Erythroblast (primary cell): Measurements from ENCODE around the gene C1QTNF3.

ENCODE experiments used
- DNase-seq, 2 experiments: peaks; one replicate each; lab custom pipeline; 2025; lab: John Stamatoyannopoulos, UW
- GATA1 ChIP-seq: IDR thresholded peaks from 2 replicates; pipeline ENCODE4 v1.6.1; 2011; ENCODE audit warnings: low read depth, mild to moderate bottlenecking, control low read depth, low read length, moderate library complexity
- POLR2A ChIP-seq: IDR thresholded peaks from 2 replicates; pipeline ENCODE4 v1.6.1; 2011; ENCODE audit warnings: mild to moderate bottlenecking, low read length

Gene C1QTNF3

DNA sequence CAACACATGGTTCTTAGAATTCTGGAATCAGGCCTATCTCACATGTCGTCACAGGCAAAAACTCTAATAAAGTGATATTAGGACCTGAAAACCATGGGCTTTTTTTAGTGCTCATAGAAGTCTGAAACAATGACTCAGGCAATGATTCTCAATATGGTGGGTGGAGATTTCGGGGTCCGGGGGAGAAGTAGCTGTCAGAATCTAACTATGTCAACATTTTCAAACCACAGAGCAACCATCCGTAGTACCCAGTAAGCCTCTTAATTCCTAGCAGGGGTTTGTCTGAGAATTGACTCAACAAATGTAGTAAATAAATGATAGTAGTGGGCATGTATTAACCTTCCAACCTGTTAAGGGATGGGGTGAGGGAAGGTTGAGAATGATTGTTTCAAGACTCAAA is 37.8 kb downstream of the C1QTNF3 start:
- no peak for DNase-seq
- TF ChIP-seq GATA1, result no peak
- TF ChIP-seq POLR2A, result no peak

DNA sequence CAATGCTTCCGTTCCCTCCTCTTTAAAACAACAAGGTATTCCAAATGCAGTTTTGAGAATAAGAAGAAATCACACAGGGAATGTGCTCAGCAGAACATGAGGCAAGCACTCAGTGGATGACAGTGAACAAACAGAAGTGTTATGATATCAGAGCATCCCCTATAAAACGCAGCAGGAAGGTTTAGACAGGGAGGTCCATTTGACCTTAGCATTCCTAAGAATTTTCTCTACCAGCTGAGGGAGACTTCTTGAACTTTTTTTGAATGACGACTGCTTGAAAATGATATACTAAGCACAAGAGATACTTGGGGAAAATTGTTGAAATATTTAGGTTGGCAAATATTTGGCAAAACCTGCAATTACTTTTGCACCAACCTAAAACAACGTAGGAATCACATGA is 39.1 kb downstream of the C1QTNF3 start:
- DNase-seq, result no peak
- no peak for TF ChIP-seq GATA1
- no peak for TF ChIP-seq POLR2A

DNA sequence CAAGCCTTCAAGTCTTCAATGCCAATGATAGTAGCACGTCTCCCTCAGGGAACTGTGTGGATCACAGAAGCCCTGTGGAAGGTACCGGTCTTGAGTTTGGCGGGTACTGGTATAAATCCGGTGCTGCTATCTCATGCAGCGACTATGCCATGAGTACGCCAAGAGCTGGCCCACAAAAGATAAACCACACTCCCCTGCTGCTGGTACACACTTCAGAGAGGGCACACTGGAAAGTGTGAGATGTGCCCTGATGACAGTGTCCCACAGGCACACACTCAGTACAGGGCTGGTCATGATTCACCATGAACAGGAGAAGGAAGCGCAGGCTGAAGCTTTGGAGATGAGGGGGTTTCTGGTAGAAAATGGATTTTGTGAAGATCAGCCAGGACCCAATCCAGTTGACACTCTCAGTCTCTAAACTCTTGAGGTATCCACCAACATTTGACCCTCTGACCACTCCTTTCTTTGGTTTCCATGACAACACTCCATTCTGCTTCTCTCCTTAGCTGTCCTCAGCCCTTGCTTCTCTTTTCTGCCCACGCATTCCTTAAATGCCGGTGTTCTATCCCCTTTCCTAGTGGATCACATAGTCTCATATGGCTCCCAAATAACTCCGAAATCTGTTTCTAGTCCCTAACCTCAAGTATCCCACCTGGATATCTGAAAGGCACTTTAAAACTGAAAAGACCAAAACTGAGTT is 40.2 kb downstream of the C1QTNF3 start:
- TF ChIP-seq POLR2A (no peak), GATA1 (no peak)
- DNase-seq, result no peak

DNA sequence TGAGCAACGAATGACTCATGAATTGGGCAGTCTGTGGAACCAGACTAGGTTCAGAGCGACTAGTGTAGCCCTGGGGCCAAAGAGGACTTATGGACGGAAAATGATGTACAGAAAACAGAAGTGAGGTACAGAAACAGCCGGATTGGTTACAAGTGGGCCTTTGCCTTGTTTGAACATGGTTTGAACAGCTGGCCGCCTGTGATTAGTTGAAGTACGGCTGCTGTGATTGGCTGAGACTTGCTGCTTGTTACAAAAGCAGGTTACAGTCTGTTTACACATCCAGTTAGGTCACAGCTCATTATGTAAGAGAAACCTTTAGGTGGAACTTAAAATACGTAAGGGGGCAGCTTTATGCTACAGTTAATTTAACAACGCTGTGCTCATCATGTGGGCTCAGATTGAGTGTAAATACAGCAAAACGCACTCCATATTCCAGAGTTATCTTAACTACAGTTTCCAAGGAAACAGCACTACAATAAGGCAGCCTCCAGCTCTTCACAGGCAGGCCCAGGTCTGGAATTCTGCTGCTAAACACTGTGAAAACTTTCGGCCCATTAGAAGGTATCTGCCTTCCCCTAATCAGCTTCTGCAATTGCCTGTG is 41.7 kb downstream of the C1QTNF3 start:
- peak in 1 of 2 experiments; percentile 10 for DNase-seq
- TF ChIP-seq POLR2A (no peak), GATA1 (no peak)

DNA sequence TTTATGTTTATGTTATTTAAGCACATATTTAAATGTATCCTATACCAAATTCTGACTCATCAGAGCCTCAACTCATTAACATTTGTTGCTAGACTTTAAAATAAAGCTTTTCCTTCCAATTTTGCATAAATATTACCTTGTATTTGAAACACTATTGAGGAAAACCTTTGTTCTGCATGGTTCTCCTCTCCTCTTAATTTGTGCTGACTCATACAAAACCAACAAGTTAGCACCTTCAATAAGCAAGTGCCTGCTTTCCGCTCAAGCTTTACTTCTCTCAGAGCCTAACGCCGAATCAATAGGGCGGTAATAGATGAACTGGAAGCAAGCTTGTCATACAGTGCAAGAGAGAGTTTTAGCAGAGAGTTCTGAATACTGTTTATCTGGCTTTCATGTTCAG is 43.0 kb downstream of the C1QTNF3 start:
- TF ChIP-seq POLR2A (no peak), GATA1 (no peak)
- DNase-seq, result no peak

DNA sequence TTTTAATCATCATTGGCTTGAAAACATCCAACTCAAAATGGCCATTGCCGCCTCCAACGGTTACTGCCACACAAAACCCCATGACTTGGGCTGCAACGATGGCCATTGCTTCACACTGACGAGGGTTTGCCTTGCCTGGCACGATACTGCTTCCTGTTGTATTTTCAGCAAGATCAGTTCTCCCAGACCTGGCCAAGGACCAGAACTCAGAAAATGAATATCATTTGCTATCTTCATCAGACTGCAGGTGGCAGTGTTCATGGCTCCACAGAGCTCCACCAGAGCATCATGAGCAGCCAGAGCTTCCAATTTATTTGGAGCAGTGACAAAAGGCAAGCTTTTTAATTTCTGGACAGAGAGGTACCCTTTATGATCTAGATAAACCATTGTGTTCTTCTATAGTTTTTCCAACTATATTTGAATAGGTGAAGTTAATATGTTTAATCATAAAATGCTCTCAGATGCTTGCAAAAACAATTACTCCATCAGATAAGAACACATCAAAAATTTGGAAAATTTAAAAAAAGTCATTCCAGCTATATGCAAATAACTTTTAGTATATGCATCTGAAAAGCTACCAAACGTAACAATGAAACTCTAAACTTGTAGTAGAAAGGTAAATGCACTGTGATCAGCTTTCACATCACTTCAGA is 45.6 kb downstream of the C1QTNF3 start:
- TF ChIP-seq POLR2A, result no peak
- no peak for TF ChIP-seq GATA1
- peak; percentile 43 to 50 for DNase-seq

DNA sequence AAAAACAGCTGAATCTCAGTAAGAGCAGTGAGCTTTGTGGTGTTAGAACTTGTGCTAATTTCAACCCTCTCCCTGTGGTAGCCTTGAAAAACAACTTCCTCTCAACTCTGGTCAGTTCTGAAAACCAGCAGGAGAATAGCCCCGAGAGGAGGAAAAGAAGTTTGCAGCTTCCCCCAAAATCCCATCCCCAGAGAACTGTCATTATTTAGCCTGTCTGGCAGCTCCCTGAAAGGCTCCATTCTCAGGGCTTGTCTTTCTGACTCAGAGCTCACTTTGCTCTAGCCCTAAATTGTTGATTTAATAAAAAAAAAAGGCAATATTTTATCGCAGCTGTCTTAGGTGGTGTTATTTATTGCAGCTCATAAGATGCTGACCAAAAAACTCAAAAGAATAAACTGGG is 47.1 kb downstream of the C1QTNF3 start:
- DNase-seq, result no peak
- TF ChIP-seq POLR2A (no peak), GATA1 (no peak)

- TF ChIP-seq GATA1 (no peak), POLR2A (no peak)
- DNase-seq, result peak in 1 of 2 experiments; percentile 38
These were observed 48.2 kb downstream of the C1QTNF3 start for GRCh38 chr5:33994845-33995244.

- TF ChIP-seq GATA1, result no peak
- TF ChIP-seq POLR2A, result no peak
- DNase-seq, result no peak
These were observed 50.1 kb downstream of the C1QTNF3 start for GRCh38 chr5:33992864-33993263.

DNA sequence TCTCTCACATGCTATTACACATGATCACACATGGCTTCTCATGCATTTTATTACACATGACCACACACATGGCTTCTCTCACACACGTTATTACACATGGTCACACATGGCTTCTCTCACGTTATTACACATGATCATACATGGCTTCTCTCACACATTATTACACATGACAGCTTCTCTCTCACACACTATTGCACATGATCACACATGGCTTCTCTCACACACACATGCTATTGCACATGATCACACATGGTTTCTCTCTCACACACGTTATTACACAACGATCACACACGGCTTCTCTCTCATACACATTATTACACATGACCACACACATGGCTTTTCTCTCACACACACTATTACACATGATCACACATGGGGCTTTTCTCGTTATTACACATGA is 57.6 kb downstream of the C1QTNF3 start:
- TF ChIP-seq GATA1 (no peak), POLR2A (no peak)
- DNase-seq, result no peak

- TF ChIP-seq GATA1, result no peak
- TF ChIP-seq POLR2A, result no peak
- no peak for DNase-seq
These were observed 58.3 kb downstream of the C1QTNF3 start, which contains the start of gene SLC45A2 for GRCh38 chr5:33984671-33985124. Gene SLC45A2, minus strand, starts transcription at chr5:33984693. Its CDS starts 110 bp downstream, at chr5:33984583.

- TF ChIP-seq POLR2A (no peak), GATA1 (no peak)
- DNase-seq, result no peak
These were observed 58.8 kb downstream of the C1QTNF3 start for GRCh38 chr5:33984178-33984577.

GRCh38 chr5:33981408-33982162 is 61.4 kb downstream of the C1QTNF3 start:
- DNase-seq, result no peak
- TF ChIP-seq GATA1, result no peak
- no peak for TF ChIP-seq POLR2A

DNA sequence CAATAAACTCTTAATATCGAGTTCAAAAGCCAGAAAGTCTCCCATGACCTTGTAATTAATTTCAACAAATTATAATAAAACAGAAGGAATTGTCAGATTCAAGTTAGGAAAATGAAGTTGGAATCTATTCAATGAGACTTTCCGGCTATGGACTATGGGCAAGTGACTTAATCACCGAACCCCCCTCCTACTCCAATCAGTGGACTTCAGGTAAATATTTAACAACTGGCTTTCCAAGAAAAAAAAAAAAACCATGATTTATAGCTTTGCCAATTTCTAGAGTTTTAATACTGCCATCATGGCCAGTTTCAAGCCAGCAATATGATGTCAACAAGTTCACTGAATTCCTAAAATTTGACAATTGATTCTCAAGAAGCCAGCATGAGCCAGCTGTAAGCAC is 63.0 kb downstream of the C1QTNF3 start:
- TF ChIP-seq POLR2A, result no peak
- no peak for TF ChIP-seq GATA1
- no peak for DNase-seq
